GM12878 (cell line): ENCODE data around the gene BTBD7. TPM values are rescaled to one million over a fixed set of nuclear protein-coding genes. Genes with fewer than 3 reads are reported as not detected.

Experiments used
- ATAC-seq: fragments of 200-7000 bp; cut with Tn5 transposase; 3 replicates; pipeline ENCODE4 v1.9.1; 2020; ENCODE audit warnings: mild to moderate bottlenecking, moderate library complexity
- BruUV-seq: library from RNA; stranded (reverse); fragments of 400-500 nt; replicated peaks from 2 replicates; lab custom pipeline; 2021; lab: Mats Ljungman, UMichigan
- CTCF ChIA-PET: fragments of 300-600 bp; sonication (Branson Sonifier 250); formaldehyde crosslinking; extraction: SDS; loops from one replicate; lab custom pipeline; 2021; ENCODE audit warnings: inconsistent platforms; lab: Yijun Ruan, JAX
- POLR2A ChIA-PET: fragments of 350-600 bp; formaldehyde crosslinking; extraction: SDS; loops from one replicate; lab custom pipeline; 2021; ENCODE audit warnings: inconsistent platforms; lab: Charles Lee
- RAD21 ChIA-PET: fragments of 300-600 bp; sonication (Branson Sonifier 250); formaldehyde crosslinking; loops from one replicate; lab custom pipeline; 2023; ENCODE audit warnings: antibody characterized with exemption; ENCODE audit not compliant: unreplicated experiment; lab: Charles Lee
- SMC1A ChIA-PET: fragments of 300-600 bp; sonication (Branson Sonifier 250); formaldehyde crosslinking; loops from one replicate; lab custom pipeline; 2023; ENCODE audit not compliant: unreplicated experiment, uncharacterized antibody; lab: Charles Lee
- DNase-seq: peaks from one replicate; pipeline ENCODE4 v3.0.0-alpha.2; 2011; ENCODE audit warnings: low read depth, low spot score
- FAIRE-seq: peaks from 3 replicates; lab custom pipeline; 2011; peaks lifted over from hg19 to GRCh38; lab: Jason Lieb, UNC
- H2AFZ ChIP-seq: 2 replicates; pipeline ENCODE4 v1.6.0; 2011; ENCODE audit warnings: low read depth, low read length, control low read depth; ENCODE audit not compliant: control insufficient read depth
- H3K27ac ChIP-seq: 2 replicates; pipeline ENCODE4 v1.5.1; 2011; ENCODE audit warnings: control low read depth; ENCODE audit not compliant: control insufficient read depth, insufficient read depth
- H3K27me3 ChIP-seq, 2 experiments: replicated peaks in 1 of 2; 2 replicates each; pipeline versions ENCODE4 v1.6.0 to v1.6.1; 2011; ENCODE audit warnings: low read length in 1 of 2; ENCODE audit not compliant: control insufficient read depth in 2 of 2, insufficient read depth in 2 of 2
- H3K36me3 ChIP-seq, 2 experiments: 2 replicates each; pipeline ENCODE4 v1.5.1; 2011; ENCODE audit warnings: low read length in 1 of 2; ENCODE audit not compliant: control insufficient read depth in 2 of 2, insufficient read depth in 2 of 2
- H3K4me1 ChIP-seq: 2 replicates; pipeline ENCODE4 v1.6.1; 2011; ENCODE audit warnings: mild to moderate bottlenecking, low read length, moderate library complexity, mixed read lengths; ENCODE audit not compliant: control insufficient read depth, insufficient read depth
- H3K4me2 ChIP-seq: 2 replicates; pipeline ENCODE4 v1.6.0; 2011; ENCODE audit warnings: control low read depth; ENCODE audit not compliant: control insufficient read depth, insufficient read depth
- H3K4me3 ChIP-seq: fragments of 200-600 bp; sonication (generic); 2 replicates; pipeline ENCODE4 v1.5.1; 2016
- H3K79me2 ChIP-seq: 2 replicates; pipeline ENCODE4 v1.6.0; 2011; ENCODE audit warnings: low read length; ENCODE audit not compliant: control insufficient read depth, insufficient read depth
- H3K9ac ChIP-seq: 2 replicates; pipeline ENCODE4 v1.8.0; 2011; ENCODE audit warnings: low read length, control low read depth, mixed read lengths; ENCODE audit not compliant: control insufficient read depth, insufficient read depth
- H3K9me3 ChIP-seq: replicated peaks from 3 replicates; pipeline ENCODE4 v1.5.1; 2011; ENCODE audit warnings: mild to moderate bottlenecking, low read length; ENCODE audit not compliant: control insufficient read depth, insufficient read depth
- H4K20me1 ChIP-seq: 2 replicates; pipeline ENCODE4 v1.6.0; 2011; ENCODE audit not compliant: control insufficient read depth, insufficient read depth
- ATF2 ChIP-seq: IDR thresholded peaks from 2 replicates; pipeline ENCODE4 v1.6.1; 2012; ENCODE audit warnings: low read length, inconsistent platforms
- CREM ChIP-seq: IDR thresholded peaks from 2 replicates; pipeline ENCODE4 v1.6.1; 2014; ENCODE audit warnings: antibody characterized with exemption, low read depth
- E2F8 ChIP-seq: fragments of 450-650 bp; IDR thresholded peaks from 2 replicates; pipeline ENCODE4 v1.6.1; 2018; ENCODE audit warnings: mild to moderate bottlenecking, low read depth, moderate library complexity; ENCODE audit not compliant: partially characterized antibody
- IKZF1 ChIP-seq: fragments of 450-650 bp; conservative IDR thresholded peaks from 2 replicates; pipeline ENCODE4 v1.6.1; 2017; ENCODE audit warnings: antibody characterized with exemption, mild to moderate bottlenecking
- NR2C1 ChIP-seq: fragments of 450-650 bp; IDR thresholded peaks from 2 replicates; pipeline ENCODE4 v1.6.1; 2017; ENCODE audit warnings: antibody characterized with exemption, mild to moderate bottlenecking, moderate library complexity
- PAX5 ChIP-seq: IDR thresholded peaks from 2 replicates; pipeline ENCODE4 v1.6.1; 2011; ENCODE audit warnings: low read depth, low read length, borderline replicate concordance
- RUNX3 ChIP-seq: IDR thresholded peaks from 2 replicates; pipeline ENCODE4 v1.6.1; 2012; ENCODE audit warnings: low read length, inconsistent platforms
- SREBF1 ChIP-seq: IDR thresholded peaks from 2 replicates; pipeline ENCODE4 v1.6.1; 2012; ENCODE audit warnings: mild to moderate bottlenecking, low read length
- STAT1 ChIP-seq: fragments of 450-650 bp; conservative IDR thresholded peaks from 2 replicates; pipeline ENCODE4 v1.6.1; 2014; ENCODE audit warnings: antibody characterized with exemption, mild to moderate bottlenecking
- YBX1 ChIP-seq: fragments of 450-650 bp; IDR thresholded peaks from 2 replicates; pipeline ENCODE4 v1.6.1; 2016; ENCODE audit warnings: antibody characterized with exemption
- ZNF207 ChIP-seq: fragments of 450-650 bp; IDR thresholded peaks from 2 replicates; pipeline ENCODE4 v1.6.1; 2014; ENCODE audit warnings: antibody characterized with exemption, mild to moderate bottlenecking, borderline replicate concordance
- WGBS: methylation state at CpG from one replicate; pipeline ENCODE4 v1.1.6; 2016; ENCODE audit warnings: low lambda C conversion rate; ENCODE audit not compliant: insufficient replicate concordance, insufficient coverage; ENCODE audit errors: missing lambda C conversion rate; 5-methylcytosine and 5-hydroxymethylcytosine counted together
- in situ Hi-C: fragments of 300-500 bp; cut with MboI; formaldehyde crosslinking; loops from 9 replicates; pipeline ENCODE4 v1.14.3; 2018; ENCODE audit warnings: mixed read lengths
- intact Hi-C: fragments of 100-400 bp; cut with micrococcal nuclease; formaldehyde crosslinking; loops from one replicate; pipeline ENCODE4 v1.14.2; 2022; ENCODE audit not compliant: unreplicated experiment
- polyA plus RNA-seq, 11 experiments: library from polyadenylated mRNA; depleted of rRNA in 4 of 11; unstranded in 6 of 11; stranded (reverse) in 5 of 11; fragments of >200 nt; fragmentation: Nextera tagmentation in 4 of 11; fragmentation: Illumina TruSeq in 1 of 11; extraction: Ambion mirVana in 4 of 11; extraction: Trizol in 1 of 11; gene quantifications; 1 replicate in 1 of 11; 2 replicates in 10 of 11; pipeline versions ENCODE4 v1.2.1 to v1.2.3, GENCODE V29; 2011 to 2016; ENCODE audit warnings: inconsistent platforms in 2 of 11, missing spikeins in 2 of 11, low read depth in 1 of 11
- total RNA-seq, 4 experiments: library from RNA; depleted of rRNA in 3 of 4; stranded (reverse); fragments of >200 nt in 3 of 4; fragmentation: Illumina TruSeq in 1 of 4; extraction: Trizol in 1 of 4; gene quantifications; 2 replicates each; pipeline versions ENCODE4 v1.2.1 to v1.2.3, GENCODE V29; 2013 to 2021
- TF ChIP-seq, protein P1 (sequence below): fragments of 150-350 bp; IDR thresholded peaks from 2 replicates; pipeline ENCODE4 v1.6.1; 2014; ENCODE audit warnings: mild to moderate bottlenecking, low read depth, low read length
- TF ChIP-seq, protein P2 (sequence below): IDR thresholded peaks from 2 replicates; pipeline ENCODE4 v1.6.1; 2012; ENCODE audit warnings: low read depth, low read length, improper control_type of control experiment

The BTBD7 gene
- total and polyA plus RNA-seq, 10 of the 15 experiments (the other 5 are each of a cell fraction or from before 2014, with no cell fraction given), result 3.6 to 17.0 (median 9.6) TPM

DNA sequence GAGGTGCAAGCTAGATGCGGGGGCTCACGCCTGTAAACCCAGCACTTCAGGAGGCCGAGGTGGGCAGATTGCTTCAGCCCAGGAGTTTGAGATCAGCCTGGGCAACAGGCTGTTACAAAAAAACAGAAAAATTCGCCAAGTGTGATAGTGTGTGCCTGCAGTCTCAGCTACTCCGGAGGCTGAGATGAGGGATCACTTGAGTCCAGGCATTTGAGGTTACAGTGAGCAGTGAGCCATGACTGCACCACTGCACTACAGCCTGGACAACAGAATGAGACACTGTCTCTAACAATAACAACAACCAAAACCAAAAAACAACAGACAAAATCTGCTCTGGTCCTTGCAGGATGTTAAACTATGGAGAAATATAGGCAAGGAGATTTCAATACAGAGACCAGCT is 13.9 kb downstream of the BTBD7 start:
- DNase-seq, result no peak
- ChIA-PET RAD21 (interaction anchor here (0.6 to 2.1 kb wide), 4 partner anchors 12 to 102 kb away, joined by 3 to 11 read pairs (median 4); no protein-coding TSS in a partner anchor), SMC1A (interaction anchor here (0.6 to 7.4 kb wide), 11 partner anchors 9 to 57 kb away, joined by 3 to 41 read pairs (median 5); no protein-coding TSS in a partner anchor), POLR2A (interaction anchor here (1.3 kb wide), 1 partner anchor 10 kb away, joined by 5 read pairs; no protein-coding TSS in a partner anchor), CTCF (interaction anchor here (1.0 to 4.6 kb wide), 2 partner anchors 11 to 218 kb away, joined by 3 to 26 read pairs; no protein-coding TSS in a partner anchor)
- H3K4me2 ChIP-seq, result peak overlapping the region; percentile 71; the same call in 1 of the 2 replicates
- peak; percentile 76 for ATAC-seq
- no peaks in the 10 kb centered on the region for H3K27me3 ChIP-seq
- no peak overlapping the region; the same call in 1 of the 2 replicates for H3K27ac ChIP-seq
- H2AFZ ChIP-seq, result no peak overlapping the region
- H3K4me3 ChIP-seq, result no peak overlapping the region; the same call in 1 of the 2 replicates
- no peaks in the 10 kb centered on the region for H3K9me3 ChIP-seq
- peaks cover 21% of the 10 kb centered on the region for H3K4me1 ChIP-seq
- intact Hi-C loops, result no loop called here
- WGBS, result 92% methylated on average over 5 of the region's 5 CpGs
- peaks cover 0 to 3% of the 10 kb centered on the region in 2 experiments; a peak in 2 of 4 replicates for H3K36me3 ChIP-seq
- H4K20me1 ChIP-seq, result no peaks in the 10 kb centered on the region
- in situ Hi-C loops, result no loop called here
- H3K9ac ChIP-seq, result no peak overlapping the region
- BruUV-seq, result no TSS peak
- H3K79me2 ChIP-seq, result peaks cover 81% of the 10 kb centered on the region
- FAIRE-seq, result no peak
- no peak for TF ChIP-seq CREM
- TF ChIP-seq E2F8, result no peak
- TF ChIP-seq RUNX3, result peak; percentile 49
- no peak for TF ChIP-seq NR2C1
- peak; percentile 15; the same call in 1 of the 2 replicates for TF ChIP-seq ATF2
- no peak for TF ChIP-seq SREBF1
- no peak for TF ChIP-seq IKZF1
- TF ChIP-seq, protein P1, sequence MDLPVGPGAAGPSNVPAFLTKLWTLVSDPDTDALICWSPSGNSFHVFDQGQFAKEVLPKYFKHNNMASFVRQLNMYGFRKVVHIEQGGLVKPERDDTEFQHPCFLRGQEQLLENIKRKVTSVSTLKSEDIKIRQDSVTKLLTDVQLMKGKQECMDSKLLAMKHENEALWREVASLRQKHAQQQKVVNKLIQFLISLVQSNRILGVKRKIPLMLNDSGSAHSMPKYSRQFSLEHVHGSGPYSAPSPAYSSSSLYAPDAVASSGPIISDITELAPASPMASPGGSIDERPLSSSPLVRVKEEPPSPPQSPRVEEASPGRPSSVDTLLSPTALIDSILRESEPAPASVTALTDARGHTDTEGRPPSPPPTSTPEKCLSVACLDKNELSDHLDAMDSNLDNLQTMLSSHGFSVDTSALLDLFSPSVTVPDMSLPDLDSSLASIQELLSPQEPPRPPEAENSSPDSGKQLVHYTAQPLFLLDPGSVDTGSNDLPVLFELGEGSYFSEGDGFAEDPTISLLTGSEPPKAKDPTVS, result no peak
- no peak for TF ChIP-seq STAT1
- no peak for TF ChIP-seq YBX1
- TF ChIP-seq PAX5, result peak; percentile 79; the same call in 1 of the 2 replicates
- TF ChIP-seq, protein P2, sequence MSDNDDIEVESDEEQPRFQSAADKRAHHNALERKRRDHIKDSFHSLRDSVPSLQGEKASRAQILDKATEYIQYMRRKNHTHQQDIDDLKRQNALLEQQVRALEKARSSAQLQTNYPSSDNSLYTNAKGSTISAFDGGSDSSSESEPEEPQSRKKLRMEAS, result no peak
- no peak for TF ChIP-seq ZNF207
